Neural crest cell (in vitro differentiated cells): ENCODE data around the gene GDF15. TPM values are rescaled to one million over a fixed set of nuclear protein-coding genes. Genes with fewer than 3 reads are reported as not detected.

Source experiments
- DNase-seq: peaks from one replicate; pipeline ENCODE4 v3.0.0; 2021; ENCODE audit warnings: low read depth, mixed read lengths, low spot score
- H3K27ac Mint-ChIP-seq: one replicate; pipeline ENCODE4 v1.8.0; 2021; ENCODE audit warnings: mild to moderate bottlenecking, mixed read lengths; ENCODE audit not compliant: unreplicated experiment
- H3K27me3 Mint-ChIP-seq: 2 replicates; pipeline ENCODE4 v1.8.0; 2021; ENCODE audit warnings: low read depth, mild to moderate bottlenecking, mixed read lengths
- H3K36me3 Mint-ChIP-seq: 2 replicates; pipeline ENCODE4 v1.8.0; 2021; ENCODE audit warnings: low read depth, mild to moderate bottlenecking, mixed read lengths
- H3K4me1 Mint-ChIP-seq: 2 replicates; pipeline ENCODE4 v1.8.0; 2021; ENCODE audit warnings: mixed read lengths
- H3K4me3 Mint-ChIP-seq: one replicate; pipeline ENCODE4 v1.8.0; 2021; ENCODE audit warnings: mild to moderate bottlenecking, mixed read lengths
- H3K9me3 Mint-ChIP-seq: 2 replicates; pipeline ENCODE4 v1.8.0; 2021; ENCODE audit warnings: mixed read lengths
- total RNA-seq: library from RNA; stranded (reverse); gene quantifications from 2 replicates; pipeline ENCODE4 v1.2.1, GENCODE V29; 2021
- TF ChIP-seq, protein P1 (sequence below): fragments of 200-600 bp; sonication (generic); conservative IDR thresholded peaks from 2 replicates; pipeline ENCODE4 v1.5.0; 2021; ENCODE audit warnings: antibody characterized with exemption, mild to moderate bottlenecking

The GDF15 gene
- total RNA-seq, 1 donor from 2014 or later, result 1.2 TPM

DNA sequence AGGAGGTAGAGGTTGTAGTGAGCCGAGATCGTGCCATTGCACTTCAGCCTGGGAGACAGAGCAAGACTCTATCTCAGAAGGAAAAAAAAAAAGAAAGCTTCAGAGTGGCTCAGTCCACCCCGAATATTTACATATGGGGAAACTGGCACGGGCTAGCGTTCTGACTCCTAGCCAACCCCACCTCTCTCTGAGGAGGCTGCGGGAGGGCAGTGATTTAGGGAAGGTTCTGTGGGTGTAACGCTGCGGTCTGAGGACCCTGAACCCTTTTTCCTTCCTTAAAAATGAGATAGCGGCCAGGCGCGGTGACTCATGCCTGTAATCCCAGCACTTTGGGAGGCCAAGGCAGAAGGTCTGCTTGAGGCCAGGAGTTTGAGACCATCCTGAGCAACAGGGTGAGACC is 6.5 kb downstream of the GDF15 start:
- H3K36me3 Mint-ChIP-seq, result no peaks in the 10 kb centered on the region
- H3K4me3 Mint-ChIP-seq, result no peak overlapping the region
- H3K27me3 Mint-ChIP-seq, result peaks cover 36% of the 10 kb centered on the region
- no peak for DNase-seq
- TF ChIP-seq, protein P1, sequence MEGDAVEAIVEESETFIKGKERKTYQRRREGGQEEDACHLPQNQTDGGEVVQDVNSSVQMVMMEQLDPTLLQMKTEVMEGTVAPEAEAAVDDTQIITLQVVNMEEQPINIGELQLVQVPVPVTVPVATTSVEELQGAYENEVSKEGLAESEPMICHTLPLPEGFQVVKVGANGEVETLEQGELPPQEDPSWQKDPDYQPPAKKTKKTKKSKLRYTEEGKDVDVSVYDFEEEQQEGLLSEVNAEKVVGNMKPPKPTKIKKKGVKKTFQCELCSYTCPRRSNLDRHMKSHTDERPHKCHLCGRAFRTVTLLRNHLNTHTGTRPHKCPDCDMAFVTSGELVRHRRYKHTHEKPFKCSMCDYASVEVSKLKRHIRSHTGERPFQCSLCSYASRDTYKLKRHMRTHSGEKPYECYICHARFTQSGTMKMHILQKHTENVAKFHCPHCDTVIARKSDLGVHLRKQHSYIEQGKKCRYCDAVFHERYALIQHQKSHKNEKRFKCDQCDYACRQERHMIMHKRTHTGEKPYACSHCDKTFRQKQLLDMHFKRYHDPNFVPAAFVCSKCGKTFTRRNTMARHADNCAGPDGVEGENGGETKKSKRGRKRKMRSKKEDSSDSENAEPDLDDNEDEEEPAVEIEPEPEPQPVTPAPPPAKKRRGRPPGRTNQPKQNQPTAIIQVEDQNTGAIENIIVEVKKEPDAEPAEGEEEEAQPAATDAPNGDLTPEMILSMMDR, result no peak
- H3K27ac Mint-ChIP-seq, result no peak overlapping the region
- H3K9me3 Mint-ChIP-seq, result no peaks in the 10 kb centered on the region
- H3K4me1 Mint-ChIP-seq, result no peaks in the 10 kb centered on the region

DNA sequence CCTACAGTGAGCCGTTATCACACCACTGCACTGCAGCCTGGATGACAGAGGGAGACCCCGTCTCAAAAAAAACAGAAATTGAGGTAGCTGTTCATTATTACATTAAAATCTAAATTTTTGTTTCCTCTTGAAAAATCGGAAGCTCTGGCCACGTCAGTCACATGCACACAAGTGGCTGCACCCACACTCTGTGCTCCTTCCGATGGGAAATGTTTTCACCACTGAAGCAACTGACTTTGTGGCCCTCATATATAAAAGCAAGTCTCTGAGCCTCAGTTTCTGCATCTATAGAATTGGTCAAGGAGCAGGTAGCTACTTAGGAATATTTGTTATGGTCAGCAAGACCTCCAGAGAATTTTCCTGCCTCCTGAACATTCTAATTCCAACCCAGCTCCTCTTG is 7.0 kb downstream of the GDF15 start:
- Mint-ChIP-seq H3K36me3 (no peaks in the 10 kb centered on the region), H3K27ac (no peak overlapping the region), H3K4me3 (no peak overlapping the region), H3K27me3 (peaks cover 35% of the 10 kb centered on the region), H3K9me3 (no peaks in the 10 kb centered on the region), H3K4me1 (no peaks in the 10 kb centered on the region)
- DNase-seq, result no peak
- TF ChIP-seq, protein P1, result no peak

DNA sequence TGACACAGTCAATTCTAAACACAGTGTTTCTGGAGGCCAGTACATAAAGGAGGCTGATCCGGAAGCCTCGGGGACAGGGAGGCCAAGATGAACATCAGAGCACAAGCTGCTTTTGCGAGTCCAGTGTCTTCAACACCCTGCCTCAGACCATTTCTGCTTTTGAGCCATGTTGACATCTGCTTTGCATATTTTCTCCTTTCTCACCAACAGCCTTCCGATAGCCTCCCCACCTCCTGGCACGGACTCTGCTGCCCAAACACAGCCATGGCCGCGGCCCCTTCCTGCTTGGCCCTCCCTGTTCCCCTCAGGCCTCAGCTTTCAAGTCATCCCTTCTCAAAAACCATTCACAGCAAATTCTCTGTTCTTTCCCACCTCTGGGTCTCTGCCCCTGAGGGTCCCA is 7.9 kb downstream of the GDF15 start:
- Mint-ChIP-seq H3K9me3 (no peaks in the 10 kb centered on the region), H3K27me3 (peaks cover 32% of the 10 kb centered on the region), H3K4me3 (no peak overlapping the region), H3K27ac (no peak overlapping the region), H3K36me3 (no peaks in the 10 kb centered on the region), H3K4me1 (no peaks in the 10 kb centered on the region)
- DNase-seq, result no peak
- TF ChIP-seq, protein P1, result no peak

DNA sequence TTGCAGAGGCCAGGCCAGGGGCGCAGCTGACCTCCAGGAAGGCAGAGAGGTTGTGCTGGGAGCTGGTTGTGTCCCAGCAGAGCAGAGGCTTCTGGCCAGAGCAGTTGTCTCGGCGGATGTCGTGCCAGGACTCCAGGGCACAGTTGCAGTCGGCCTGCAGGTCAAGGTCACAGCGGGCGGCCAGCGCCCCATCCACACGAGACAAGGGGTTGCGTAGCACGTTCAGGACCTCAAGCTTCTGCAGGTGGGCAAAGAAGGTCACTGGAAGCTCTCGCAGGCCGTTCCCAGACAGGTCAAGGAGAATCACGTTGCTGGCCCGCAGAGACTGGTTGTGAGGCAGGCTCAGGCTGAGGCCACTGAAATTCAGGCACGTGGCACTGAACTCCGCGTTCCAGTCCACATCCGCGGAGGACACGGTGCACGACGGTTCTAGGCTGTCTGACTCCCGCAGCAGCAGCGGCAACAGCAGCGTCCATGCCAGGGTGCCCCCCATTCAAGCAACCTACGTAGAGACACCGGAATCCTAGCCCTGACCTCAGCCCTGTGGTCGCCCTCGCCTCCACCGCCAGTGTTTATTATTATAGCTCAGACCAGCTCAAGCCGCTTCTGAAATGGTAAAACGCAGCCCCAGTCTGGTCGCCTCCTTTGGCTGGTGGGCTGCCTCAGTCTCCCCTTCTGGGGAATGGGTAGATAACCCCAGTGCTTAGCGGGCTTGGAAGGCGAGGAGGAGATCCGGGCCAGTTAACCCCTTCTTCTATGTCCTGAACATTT is 10.7 kb downstream of the GDF15 start:
- Mint-ChIP-seq H3K4me1 (peaks cover 2% of the 10 kb centered on the region), H3K27me3 (peaks cover 13% of the 10 kb centered on the region), H3K9me3 (no peaks in the 10 kb centered on the region), H3K36me3 (no peaks in the 10 kb centered on the region), H3K27ac (no peak overlapping the region), H3K4me3 (no peak overlapping the region)
- no peak for DNase-seq
- TF ChIP-seq, protein P1, result no peak

DNA sequence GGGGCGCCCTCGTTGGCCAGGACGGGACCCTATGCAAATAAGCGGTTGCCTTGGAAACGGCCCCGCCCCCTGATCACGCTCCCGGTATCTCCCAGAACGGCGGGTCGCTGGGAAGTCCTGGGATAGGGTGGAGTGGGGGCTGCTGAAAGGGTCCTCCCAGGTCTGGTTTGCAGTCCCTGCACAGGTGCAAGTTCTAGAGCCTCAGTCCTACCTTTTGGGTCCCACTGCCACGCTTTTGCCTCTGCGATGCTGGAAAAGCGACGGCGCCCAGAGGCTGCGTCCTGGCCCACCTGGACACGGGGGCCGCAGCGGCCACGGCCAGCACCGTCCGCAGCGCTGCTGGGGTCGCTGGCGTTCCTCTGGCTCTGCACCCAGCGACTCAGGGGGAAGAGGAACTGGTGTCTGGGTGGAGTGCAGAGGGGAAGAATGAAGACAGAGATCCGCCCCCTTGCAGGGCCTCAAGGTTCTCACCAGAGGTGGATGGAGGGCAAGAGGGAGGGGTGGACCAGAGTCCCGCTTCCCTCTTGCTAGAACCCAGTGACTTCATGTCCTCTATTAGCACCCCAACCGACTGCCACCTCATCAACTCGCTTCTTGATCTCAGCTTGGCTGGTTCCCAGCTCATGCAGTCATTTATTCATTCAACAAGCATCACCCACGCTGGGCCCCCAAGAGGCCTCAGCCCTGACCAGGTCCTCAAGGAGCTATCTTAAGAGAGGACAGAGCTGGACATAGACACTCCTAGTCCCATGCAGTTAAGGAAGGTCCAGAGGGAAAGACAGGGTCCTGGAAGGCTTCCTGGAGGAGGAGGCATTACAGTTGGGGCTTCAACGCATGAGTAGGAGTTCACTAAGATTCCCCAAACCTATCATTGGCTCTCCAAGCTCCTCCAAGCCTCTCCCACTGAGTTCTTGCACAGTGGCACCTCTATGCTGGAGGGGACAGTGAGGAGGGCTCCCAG is 11.6 kb downstream of the GDF15 start, which contains the start of gene LRRC25:
Gene LRRC25 (minus strand): TSS at position 381 of the 961 bp plus-strand sequence. CDS start 659 bp downstream, outside the sequence.
- Mint-ChIP-seq H3K4me1 (peaks cover 4% of the 10 kb centered on the region), H3K4me3 (no peak within 1 kb of the TSS)

More for the DNA sequence above, 11.6 kb downstream of the GDF15 start, which contains the start of gene LRRC25:
- no peak for DNase-seq
- Mint-ChIP-seq H3K27ac (no peak within 1 kb of the TSS), H3K36me3 (no peaks in the 10 kb centered on the region), H3K9me3 (no peaks in the 10 kb centered on the region), H3K27me3 (peaks cover 15% of the 10 kb centered on the region)
- TF ChIP-seq, protein P1, result no peak
